ENCODE results near the gene SUN3. TPM values are rescaled to one million over a fixed set of nuclear protein-coding genes. Genes with fewer than 3 reads are reported as not detected.

Gene SUN3
- total RNA-seq, 1 experiment from 2014 or later = not detected

DNA sequence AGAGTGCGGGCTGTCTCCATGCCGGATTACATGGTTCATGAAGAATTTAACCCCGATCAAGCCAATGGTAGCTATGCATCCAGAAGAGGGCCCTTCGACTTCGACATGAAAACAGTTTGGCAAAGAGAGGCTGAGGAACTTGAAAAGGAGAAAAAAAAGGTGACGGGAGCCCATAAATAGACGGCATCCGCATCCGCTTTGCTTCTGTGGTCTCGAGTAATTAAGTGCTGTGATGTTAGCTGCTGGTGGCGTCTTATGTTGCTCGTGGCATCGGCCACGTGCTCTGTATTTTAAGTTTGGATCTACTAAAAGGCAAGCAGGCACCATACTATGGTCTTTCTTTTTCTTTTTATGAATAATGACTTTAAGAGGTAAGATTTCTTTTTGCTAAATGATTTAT is 17.6 kb upstream of the SUN3 start:
- no CpG with 5 or more reads among the region's 14 CpGs for WGBS (ENCODE audit: extremely low coverage, insufficient read length, low lambda C conversion rate)
- H3K18ac ChIP-seq (ENCODE audit: insufficient read length, low read depth, low read length) = no peak overlapping the region

More for the DNA sequence above, 17.6 kb upstream of the SUN3 start:
- Histone ChIP-seq H3K4ac (ENCODE audit: low read depth, low read length) (no peak overlapping the region), H3K23ac (ENCODE audit: insufficient read length, low read depth, low read length) (no peak overlapping the region), H3K14ac (ENCODE audit: insufficient read depth, low read length) (no peak overlapping the region), H3K56ac (ENCODE audit: insufficient read length, low read depth, low read length) (no peak overlapping the region), H2AK5ac (ENCODE audit: insufficient read length, low read length) (no peak overlapping the region), H3T11ph (ENCODE audit: low read length) (no peak overlapping the region), H3K9ac (ENCODE audit: extremely low read depth, insufficient read length, low read length) (no peak overlapping the region), H3K4me2 (ENCODE audit: insufficient read depth, insufficient read length, low read length) (no peak overlapping the region), H4K20me1 (ENCODE audit: control insufficient read depth, insufficient read depth, insufficient read length) (no peaks in the 10 kb centered on the region), H2BK12ac (ENCODE audit: insufficient read length, low read depth, low read length) (no peak overlapping the region), H2BK5ac (ENCODE audit: insufficient read length, low read length) (no peak overlapping the region), H3K27ac (ENCODE audit: insufficient read length, low read depth, low read length) (no peak overlapping the region), H2BK15ac (ENCODE audit: low read depth, low read length) (no peak overlapping the region), H4K5ac (ENCODE audit: insufficient read length, low read depth, low read length) (no peak overlapping the region), H3K79me1 (ENCODE audit: insufficient read depth, low read depth, low read length, poor library complexity, severe bottlenecking) (no peaks in the 10 kb centered on the region), H3K27me3 (ENCODE audit: insufficient read depth, low read length) (no peaks in the 10 kb centered on the region), H4K8ac (replicated peaks; ENCODE audit: insufficient read length, low read depth, low read length) (no peak overlapping the region), H3K9me3 (ENCODE audit: control insufficient read depth, low read depth, low read length) (no peaks in the 10 kb centered on the region), H3K79me2 (ENCODE audit: insufficient read depth, low read length) (no peaks in the 10 kb centered on the region), H3K23me2 (ENCODE audit: insufficient read length, low read depth, low read length, poor library complexity, severe bottlenecking) (no peaks in the 10 kb centered on the region), H2BK20ac (ENCODE audit: low read depth, low read length, poor library complexity, severe bottlenecking) (no peak overlapping the region), H3K4me1 (ENCODE audit: insufficient read depth, low read length) (no peaks in the 10 kb centered on the region; the same call in 1 of the 2 replicates), H2BK120ac (ENCODE audit: low read depth, low read length, poor library complexity, severe bottlenecking) (no peak overlapping the region), H2AFZ (ENCODE audit: low read length) (no peak overlapping the region), H4K91ac (ENCODE audit: insufficient read length, low read depth, low read length) (no peak overlapping the region)
- Mint-ChIP-seq H3K9me3 (no peaks in the 10 kb centered on the region), H3K27me3 (ENCODE audit: low read depth) (peaks cover 5% of the 10 kb centered on the region), H3K4me1 (peaks cover 21 to 26% of the 10 kb centered on the region in 2 experiments), H3K4me3 (no peak overlapping the region), H3K36me3 (ENCODE audit: insufficient read depth in 1 of 3, low read depth in 3 of 3) (no peaks in the 10 kb centered on the region), H3K27ac (0 out of 7 replicates have a peak overlapping the region, but pooled peaks of 1 of the 3 experiments have one; percentile 37)
- TF ChIP-seq, protein P1, sequence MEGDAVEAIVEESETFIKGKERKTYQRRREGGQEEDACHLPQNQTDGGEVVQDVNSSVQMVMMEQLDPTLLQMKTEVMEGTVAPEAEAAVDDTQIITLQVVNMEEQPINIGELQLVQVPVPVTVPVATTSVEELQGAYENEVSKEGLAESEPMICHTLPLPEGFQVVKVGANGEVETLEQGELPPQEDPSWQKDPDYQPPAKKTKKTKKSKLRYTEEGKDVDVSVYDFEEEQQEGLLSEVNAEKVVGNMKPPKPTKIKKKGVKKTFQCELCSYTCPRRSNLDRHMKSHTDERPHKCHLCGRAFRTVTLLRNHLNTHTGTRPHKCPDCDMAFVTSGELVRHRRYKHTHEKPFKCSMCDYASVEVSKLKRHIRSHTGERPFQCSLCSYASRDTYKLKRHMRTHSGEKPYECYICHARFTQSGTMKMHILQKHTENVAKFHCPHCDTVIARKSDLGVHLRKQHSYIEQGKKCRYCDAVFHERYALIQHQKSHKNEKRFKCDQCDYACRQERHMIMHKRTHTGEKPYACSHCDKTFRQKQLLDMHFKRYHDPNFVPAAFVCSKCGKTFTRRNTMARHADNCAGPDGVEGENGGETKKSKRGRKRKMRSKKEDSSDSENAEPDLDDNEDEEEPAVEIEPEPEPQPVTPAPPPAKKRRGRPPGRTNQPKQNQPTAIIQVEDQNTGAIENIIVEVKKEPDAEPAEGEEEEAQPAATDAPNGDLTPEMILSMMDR (conservative IDR thresholded peaks at IDR 0.05) = no peak
- no peak for DNase-seq
